K562 (cell line): Measurements from ENCODE around the gene CYTH4. TPM values are rescaled to one million over a fixed set of nuclear protein-coding genes. Genes with fewer than 3 reads are reported as not detected.

Experiments
- ATAC-seq: fragments of 200-7000 bp; cut with Tn5 transposase; 3 replicates; pipeline ENCODE4 v1.9.1; 2020; ENCODE audit warnings: moderate library complexity
- BruUV-seq: library from RNA; stranded (reverse); fragments of 400-500 nt; replicated peaks from 2 replicates; lab custom pipeline; 2021; lab: Mats Ljungman, UMichigan
- CTCF ChIA-PET: fragments of 300-600 bp; formaldehyde crosslinking; extraction: SDS; loops from one replicate; lab custom pipeline; 2021; ENCODE audit warnings: low intra/inter-chr PET ratio; lab: Yijun Ruan, JAX
- POLR2A ChIA-PET: fragments of 300-600, 350-650 bp; sonication (Branson Sonifier 250); formaldehyde crosslinking; extraction: SDS; loops from one replicate; lab custom pipeline; 2021; ENCODE audit warnings: antibody characterized with exemption, inconsistent platforms; lab: Yijun Ruan, JAX
- DNase-seq, 4 experiments: peaks; one replicate each; pipeline versions ENCODE4 v3.0.0 to v3.0.0-alpha.2; 2011 to 2018; ENCODE audit warnings: low spot score in 3 of 4, mixed read lengths in 3 of 4; ENCODE audit errors: extremely low read depth in 1 of 4
- FAIRE-seq: peaks from 2 replicates; lab custom pipeline; 2011; peaks lifted over from hg19 to GRCh38; lab: Jason Lieb, UNC
- H2AFZ ChIP-seq: 2 replicates; pipeline ENCODE4 v1.6.0; 2011; ENCODE audit warnings: low read depth, low read length, control low read depth, inconsistent platforms
- H3K27ac ChIP-seq: fragments of 200-600 bp; 3 replicates; pipeline ENCODE4 v1.8.0; 2011; ENCODE audit warnings: low read depth, mild to moderate bottlenecking, control low read depth, inconsistent platforms, low read length, moderate library complexity, mixed read lengths; ENCODE audit errors: extremely low read depth
- H3K27me3 ChIP-seq, 2 experiments: fragments of 300-600 bp in 1 of 2; 2 replicates in 1 of 2; 3 replicates in 1 of 2; pipeline versions ENCODE4 v1.6.0 to v1.8.0; 2011; ENCODE audit warnings: inconsistent platforms in 2 of 2, low read length in 2 of 2, mild to moderate bottlenecking in 1 of 2, mixed read lengths in 1 of 2, moderate library complexity in 1 of 2; ENCODE audit not compliant: control insufficient read depth in 2 of 2, insufficient read depth in 2 of 2
- H3K36me3 ChIP-seq: fragments of 300-600 bp; 3 replicates; pipeline ENCODE4 v1.8.0; 2011; ENCODE audit warnings: mild to moderate bottlenecking, low read length, inconsistent platforms; ENCODE audit not compliant: control insufficient read depth, insufficient read depth
- H3K4me1 ChIP-seq, 2 experiments: fragments of 200-600 bp in 1 of 2; replicated peaks in 1 of 2; 2 replicates in 1 of 2; 3 replicates in 1 of 2; pipeline versions ENCODE4 v1.5.1 to v1.8.0; 2011; ENCODE audit warnings: inconsistent platforms in 2 of 2, low read length in 2 of 2, mild to moderate bottlenecking in 1 of 2, mixed read lengths in 1 of 2, moderate library complexity in 1 of 2; ENCODE audit not compliant: control insufficient read depth in 2 of 2, insufficient read depth in 2 of 2
- H3K4me2 ChIP-seq: 2 replicates; pipeline ENCODE4 v1.6.1; 2011; ENCODE audit warnings: low read length, control low read depth, inconsistent platforms, mixed read lengths; ENCODE audit not compliant: insufficient read depth
- H3K4me3 ChIP-seq: fragments of 200-600 bp; sonication (generic), shearing (Covaris generic); 2 replicates; pipeline ENCODE4 v1.5.1; 2016; ENCODE audit warnings: control low read depth, inconsistent platforms
- H3K79me2 ChIP-seq: fragments of 200-600 bp; 3 replicates; pipeline ENCODE4 v1.8.0; 2011; ENCODE audit warnings: low read length, inconsistent platforms; ENCODE audit not compliant: control insufficient read depth, insufficient read depth
- H3K9ac ChIP-seq, 2 experiments: 2 replicates each; pipeline versions ENCODE4 v1.6.0 to v1.6.1; 2011; ENCODE audit warnings: low read depth in 2 of 2, low read length in 2 of 2, control low read depth in 1 of 2, inconsistent platforms in 1 of 2, mild to moderate bottlenecking in 1 of 2, mixed read lengths in 1 of 2; ENCODE audit not compliant: insufficient read depth in 1 of 2
- H3K9me1 ChIP-seq: one replicate; pipeline ENCODE4 v1.6.0; 2011; ENCODE audit warnings: inconsistent platforms, mild to moderate bottlenecking, low read length, moderate library complexity; ENCODE audit not compliant: control insufficient read depth, insufficient read depth
- H3K9me3 ChIP-seq: replicated peaks from 2 replicates; pipeline ENCODE4 v1.5.1; 2011; ENCODE audit warnings: low read depth, low read length, inconsistent platforms; ENCODE audit not compliant: control insufficient read depth, insufficient read depth
- H4K20me1 ChIP-seq: replicated peaks from 2 replicates; pipeline ENCODE4 v1.6.1; 2011; ENCODE audit warnings: low read length, inconsistent platforms, mixed read lengths; ENCODE audit not compliant: control insufficient read depth, insufficient read depth
- CREM ChIP-seq: IDR thresholded peaks from 2 replicates; pipeline ENCODE4 v1.6.1; 2014; ENCODE audit warnings: antibody characterized with exemption, low read depth
- JUNB ChIP-seq: fragments of 450-650 bp; formaldehyde crosslinking; conservative IDR thresholded peaks from 2 replicates; pipeline ENCODE4 v1.4.0; 2020; ENCODE audit warnings: mild to moderate bottlenecking
- RAD21 ChIP-seq, 2 experiments: fragments of 250-450 bp in 1 of 2; fragments of 450-650 bp in 1 of 2; sonication (Bioruptor Pico) in 1 of 2; formaldehyde crosslinking in 1 of 2; IDR thresholded peaks in 1 of 2; conservative IDR thresholded peaks in 1 of 2; 2 replicates each; pipeline versions ENCODE4 v1.4.0 to v1.8.0; 2020 to 2022; ENCODE audit warnings: mild to moderate bottlenecking in 2 of 2, moderate library complexity in 1 of 2
- TAF9B ChIP-seq: fragments of 450-650 bp; IDR thresholded peaks from 2 replicates; pipeline ENCODE4 v1.6.1; 2018; ENCODE audit warnings: mild to moderate bottlenecking; ENCODE audit not compliant: partially characterized antibody
- ZFP36 ChIP-seq: fragments of 150-350 bp; IDR thresholded peaks from 2 replicates; pipeline ENCODE4 v1.6.1; 2018; ENCODE audit warnings: low read length, low read depth; ENCODE audit not compliant: partially characterized antibody
- WGBS: fragments of 100-300 bp; shearing (Covaris generic); methylation state at CpG from one replicate; pipeline ENCODE4 v1.1.6; 2016; ENCODE audit warnings: low coverage, mixed read lengths; ENCODE audit not compliant: insufficient coverage; ENCODE audit errors: missing lambda C conversion rate; 5-methylcytosine and 5-hydroxymethylcytosine counted together
- in situ Hi-C: fragments of 300-500 bp; cut with MboI; formaldehyde crosslinking; loops from 4 replicates; pipeline ENCODE4 v1.15.0; 2018; ENCODE audit warnings: inconsistent platforms, mixed read lengths
- intact Hi-C: fragments of 100-400 bp; cut with micrococcal nuclease; formaldehyde crosslinking; loops from 2 replicates; pipeline ENCODE4 v1.14.2; 2022
- polyA plus RNA-seq, 8 experiments: library from polyadenylated mRNA; depleted of rRNA in 4 of 8; stranded (reverse) in 5 of 8; unstranded in 3 of 8; fragments of >200 nt; fragmentation: Nextera tagmentation in 2 of 8; fragmentation: Illumina TruSeq in 1 of 8; extraction: Ambion mirVana in 2 of 8; extraction: Trizol in 1 of 8; gene quantifications; 2 replicates each; pipeline versions ENCODE4 v1.2.1 to v1.2.3, GENCODE V29; 2011 to 2014; ENCODE audit warnings: inconsistent platforms in 1 of 8, missing spikeins in 1 of 8
- total RNA-seq, 7 experiments: library from RNA; depleted of rRNA in 6 of 7; stranded (reverse); fragments of >200 nt in 6 of 7; fragmentation: Illumina TruSeq in 2 of 7; extraction: Trizol in 2 of 7; gene quantifications; 2 replicates each; pipeline versions ENCODE4 v1.2.1 to v1.2.3, GENCODE V29; 2011 to 2021; ENCODE audit warnings: low replicate concordance in 1 of 7

CYTH4 gene
- total and polyA plus RNA-seq, 9 of the 15 experiments (the other 6 are each of a cell fraction or from before 2014, with no cell fraction given), result 0.03 to 2.0 (median 0.61) TPM; not detected in 1

- TF ChIP-seq CREM (0 out of 2 replicates have a peak, but pooled peaks have one; percentile 10), TAF9B (no peak), RAD21 (CRISPR knock-in tag; conservative IDR thresholded peaks at IDR 0.05 in 1 of 2, IDR thresholded peaks at IDR 0.05 in 1 of 2) (peak; percentile 79 to 91)
Measured at GRCh38 chr22:37316875-37317371, 34.6 kb downstream of the CYTH4 start (continued).

GRCh38 chr22:37317698-37318210 lies 35.4 kb downstream of the CYTH4 start:
- ATAC-seq (no peak), DNase-seq (no peak), FAIRE-seq (no peak)
- Histone ChIP-seq H3K4me1 (no peaks in the 10 kb centered on the region; a peak in 1 of 5 replicates), H3K9me3 (no peaks in the 10 kb centered on the region), H3K27ac (no peak overlapping the region), H4K20me1 (peaks cover 5% of the 10 kb centered on the region; the same call in 1 of the 2 replicates), H2AFZ (no peak overlapping the region), H3K9ac (no peak overlapping the region), H3K4me2 (no peak overlapping the region), H3K4me3 (no peak overlapping the region), H3K36me3 (no peaks in the 10 kb centered on the region), H3K79me2 (no peaks in the 10 kb centered on the region), H3K9me1 (no peaks in the 10 kb centered on the region), H3K27me3 (peaks cover 4 to 25% of the 10 kb centered on the region in 2 experiments; a peak in 4 of 5 replicates)
- ChIA-PET CTCF (interaction anchor here (0.7 to 1.9 kb wide), 2 partner anchors 138 to 140 kb away, joined by 3 to 16 read pairs; no protein-coding TSS in a partner anchor), POLR2A (no interaction called here)
- in situ Hi-C loops (no loop called here), intact Hi-C loops (loop anchor here (1.0 to 2.0 kb wide), 3 partner anchors 51 to 140 kb away; no protein-coding TSS in a partner anchor)
- TF ChIP-seq JUNB (CRISPR knock-in tag) (no peak), ZFP36 (peak; percentile 61)
- BruUV-seq, result no TSS peak
- 3% methylated on average over 5 of the region's 6 CpGs for WGBS
